Panc1 (cell line): ENCODE data around the gene DNM3. TPM values are rescaled to one million over a fixed set of nuclear protein-coding genes. Genes with fewer than 3 reads are reported as not detected.

ENCODE experiments used
- ATAC-seq: fragments of 200-7000 bp; cut with Tn5 transposase; 2 replicates; pipeline ENCODE4 v1.9.1; 2020; ENCODE audit warnings: mild to moderate bottlenecking, moderate library complexity
- BruUV-seq: library from RNA; stranded (reverse); fragments of 400-500 nt; replicated peaks from 2 replicates; lab custom pipeline; 2021; lab: Mats Ljungman, UMichigan
- CTCF ChIA-PET: fragments of 300-600 bp; sonication (Branson Sonifier 250); formaldehyde crosslinking; loops from one replicate; lab custom pipeline; 2022; ENCODE audit warnings: antibody characterized with exemption; lab: Charles Lee
- POLR2A ChIA-PET: fragments of 300-600 bp; sonication (Branson Sonifier 250); formaldehyde crosslinking; loops from one replicate; lab custom pipeline; 2022; ENCODE audit warnings: antibody characterized with exemption; lab: Charles Lee
- DNase-seq: peaks from one replicate; pipeline ENCODE4 v3.0.0-alpha.2; 2010; ENCODE audit warnings: low read depth, low spot score
- H3K27ac ChIP-seq: 2 replicates; pipeline ENCODE4 v1.5.1; 2011; ENCODE audit warnings: mild to moderate bottlenecking, low read length, inconsistent platforms
- H3K27me3 ChIP-seq: fragments of 200-500 bp; sonication (Bioruptor generic); 2 replicates; pipeline ENCODE4 v1.6.0; 2014; ENCODE audit warnings: low read length, inconsistent platforms; ENCODE audit not compliant: control insufficient read depth, insufficient read depth
- H3K36me3 ChIP-seq: fragments of 200-500 bp; sonication (Bioruptor generic); 2 replicates; pipeline ENCODE4 v1.5.1; 2014; ENCODE audit warnings: inconsistent platforms, mild to moderate bottlenecking, low read length, moderate library complexity; ENCODE audit not compliant: control insufficient read depth, insufficient read depth
- H3K4me1 ChIP-seq: 2 replicates; pipeline ENCODE4 v1.5.1; 2011; ENCODE audit warnings: inconsistent platforms, mild to moderate bottlenecking, low read length, moderate library complexity; ENCODE audit not compliant: control insufficient read depth, insufficient read depth
- H3K4me3 ChIP-seq, 2 experiments: 2 replicates each; pipeline ENCODE4 v1.5.1; 2011 to 2012; ENCODE audit warnings: low read depth in 2 of 2, low read length in 2 of 2, mild to moderate bottlenecking in 2 of 2, inconsistent platforms in 1 of 2, moderate library complexity in 1 of 2
- H3K9me3 ChIP-seq: fragments of 200-500 bp; sonication (Bioruptor generic); 2 replicates; pipeline ENCODE4 v1.5.1; 2014; ENCODE audit warnings: low read depth, mild to moderate bottlenecking, inconsistent platforms, low read length, moderate library complexity; ENCODE audit not compliant: control insufficient read depth, insufficient read depth
- CTCF ChIP-seq: fragments of 450-650 bp; IDR thresholded peaks from 2 replicates; pipeline ENCODE4 v1.5.1; 2017; ENCODE audit warnings: mild to moderate bottlenecking
- POLR2AphosphoS5 ChIP-seq: IDR thresholded peaks from 2 replicates; pipeline ENCODE4 v1.6.1; 2012; ENCODE audit warnings: mild to moderate bottlenecking, low read depth, low read length, moderate library complexity
- REST ChIP-seq, 2 experiments: IDR thresholded peaks; 2 replicates each; pipeline ENCODE4 v1.6.1; 2011 to 2012; ENCODE audit warnings: low read depth in 2 of 2, control low read depth in 1 of 2, low read length in 1 of 2, mild to moderate bottlenecking in 1 of 2, moderate library complexity in 1 of 2; ENCODE audit not compliant: insufficient read depth in 1 of 2
- SIN3A ChIP-seq: IDR thresholded peaks from 2 replicates; pipeline ENCODE4 v1.6.1; 2012; ENCODE audit warnings: low read depth, mild to moderate bottlenecking, low read length, moderate library complexity, borderline replicate concordance; ENCODE audit not compliant: insufficient read depth
- TCF7L2 ChIP-seq: IDR thresholded peaks from 2 replicates; pipeline ENCODE4 v1.6.1; 2011; ENCODE audit warnings: mild to moderate bottlenecking, low read depth, low read length, inconsistent platforms
- in situ Hi-C: cut with HindIII; loops from 2 replicates; pipeline ENCODE4 v1.10.0; 2016; ENCODE audit warnings: low sequenced_read_pairs, low pct_unique_long_range_greater_than_20kb
- intact Hi-C: fragments of 100-400 bp; cut with micrococcal nuclease; formaldehyde crosslinking; loops from one replicate; pipeline ENCODE4 v1.10.0; 2022; ENCODE audit not compliant: unreplicated experiment
- total RNA-seq: library from RNA; stranded (reverse); gene quantifications from one replicate; pipeline ENCODE4 v1.2.1, GENCODE V29; 2021; ENCODE audit not compliant: unreplicated experiment

DNM3 gene
- total RNA-seq, 1 experiment from 2014 or later, result 0.46 TPM

- POLR2A ChIA-PET, result no interaction called here
- intact Hi-C loops, result no loop called here
- peak overlapping the region; percentile 1; the same call in 1 of the 2 replicates for H3K27ac ChIP-seq
Observed at GRCh38 chr1:172277275-172277674, 436.0 kb downstream of the DNM3 start.

GRCh38 chr1:172277989-172278388, 436.7 kb downstream of the DNM3 start:
- Histone ChIP-seq H3K4me3 (no peak overlapping the region), H3K36me3 (no peaks in the 10 kb centered on the region), H3K9me3 (no peaks in the 10 kb centered on the region), H3K27me3 (no peaks in the 10 kb centered on the region), H3K4me1 (no peaks in the 10 kb centered on the region; the same call in 1 of the 2 replicates), H3K27ac (peak overlapping the region; percentile 76; the same call in 1 of the 2 replicates)
- TF ChIP-seq REST (IDR thresholded peaks at IDR 0.05; ENCODE audit: insufficient read depth in 1 of 2, low read depth in 2 of 2, low read length in 1 of 2), result no peak
- TF ChIP-seq POLR2AphosphoS5, result no peak
- TF ChIP-seq CTCF, result no peak
- no peak for ATAC-seq
- intact Hi-C loops, result no loop called here
- no peak for DNase-seq
- CTCF ChIA-PET, result no interaction called here
- no TSS peak for BruUV-seq
- POLR2A ChIA-PET, result interaction anchor here (0.6 kb wide), 1 partner anchor 16 kb away, joined by 7 read pairs; no protein-coding TSS in a partner anchor
- in situ Hi-C loops, result no loop called here

More at GRCh38 chr1:172277275-172277674, 436.0 kb downstream of the DNM3 start:
- no peak overlapping the region for H3K4me3 ChIP-seq
- BruUV-seq, result no TSS peak
- no peaks in the 10 kb centered on the region for H3K9me3 ChIP-seq
- DNase-seq (no peak), ATAC-seq (no peak)
- in situ Hi-C loops, result no loop called here
- CTCF ChIA-PET, result no interaction called here
- no peaks in the 10 kb centered on the region; the same call in 1 of the 2 replicates for H3K4me1 ChIP-seq
- TF ChIP-seq POLR2AphosphoS5 (no peak), CTCF (no peak), SIN3A (no peak), REST (IDR thresholded peaks at IDR 0.05; ENCODE audit: insufficient read depth in 1 of 2, low read depth in 2 of 2, low read length in 1 of 2) (no peak), TCF7L2 (no peak)
- H3K27me3 ChIP-seq, result no peaks in the 10 kb centered on the region
- H3K36me3 ChIP-seq, result no peaks in the 10 kb centered on the region
